Type B pancreatic cell (in vitro differentiated cells): ENCODE results near the gene RNF44. TPM values are rescaled to one million over a fixed set of nuclear protein-coding genes. Genes with fewer than 3 reads are reported as not detected.

ENCODE experiments used
- DNase-seq: peaks from one replicate; pipeline ENCODE4 v3.0.0; 2021; ENCODE audit warnings: mixed read lengths; ENCODE audit not compliant: unreplicated experiment; ENCODE audit errors: extremely low spot score
- H3K27ac Mint-ChIP-seq: 2 replicates; pipeline ENCODE4 v1.8.0; 2021; ENCODE audit warnings: mild to moderate bottlenecking, mixed read lengths
- H3K27me3 Mint-ChIP-seq: 2 replicates; pipeline ENCODE4 v1.8.0; 2021; ENCODE audit warnings: mixed read lengths
- H3K36me3 Mint-ChIP-seq: 2 replicates; pipeline ENCODE4 v1.8.0; 2021; ENCODE audit warnings: mixed read lengths
- H3K4me1 Mint-ChIP-seq: one replicate; pipeline ENCODE4 v1.8.0; 2021; ENCODE audit warnings: mixed read lengths; ENCODE audit not compliant: unreplicated experiment
- H3K4me3 Mint-ChIP-seq: 2 replicates; pipeline ENCODE4 v1.8.0; 2021; ENCODE audit warnings: mild to moderate bottlenecking, mixed read lengths
- H3K9me3 Mint-ChIP-seq: 2 replicates; pipeline ENCODE4 v1.8.0; 2021; ENCODE audit warnings: mixed read lengths
- total RNA-seq: library from RNA; stranded (reverse); gene quantifications from 2 replicates; pipeline ENCODE4 v1.2.1, GENCODE V29; 2021; ENCODE audit warnings: low replicate concordance
- TF ChIP-seq, protein P1 (sequence below): fragments of 200-600 bp; sonication (generic); conservative IDR thresholded peaks from 2 replicates; pipeline ENCODE4 v1.5.0; 2021; ENCODE audit warnings: antibody characterized with exemption, mild to moderate bottlenecking

Gene RNF44
- total RNA-seq, 1 donor from 2014 or later, result 103 TPM

DNA sequence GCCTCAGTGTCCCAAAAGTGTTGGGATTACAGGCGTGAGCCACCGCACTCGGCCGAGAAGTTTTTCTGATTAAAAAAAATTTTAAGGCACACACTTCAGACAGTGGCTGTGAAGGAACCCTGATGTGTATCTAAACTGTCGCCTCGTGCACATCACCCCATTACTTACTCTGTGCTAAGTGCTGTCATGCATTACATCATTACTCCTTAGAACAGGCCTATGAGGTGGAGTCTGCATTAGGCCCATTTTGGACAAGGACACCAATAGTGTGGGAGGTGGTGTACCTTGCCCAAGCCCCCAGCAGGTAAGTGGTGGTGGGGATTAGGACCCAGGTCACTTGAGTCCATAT is 8.2 kb upstream of the RNF44 start:
- Mint-ChIP-seq H3K27me3 (no peaks in the 10 kb centered on the region), H3K4me3 (peak overlapping the region; percentile 94), H3K27ac (peak overlapping the region; percentile 93), H3K4me1 (peaks cover 29% of the 10 kb centered on the region), H3K9me3 (no peaks in the 10 kb centered on the region), H3K36me3 (no peaks in the 10 kb centered on the region)
- DNase-seq, result no peak
- TF ChIP-seq, protein P1, sequence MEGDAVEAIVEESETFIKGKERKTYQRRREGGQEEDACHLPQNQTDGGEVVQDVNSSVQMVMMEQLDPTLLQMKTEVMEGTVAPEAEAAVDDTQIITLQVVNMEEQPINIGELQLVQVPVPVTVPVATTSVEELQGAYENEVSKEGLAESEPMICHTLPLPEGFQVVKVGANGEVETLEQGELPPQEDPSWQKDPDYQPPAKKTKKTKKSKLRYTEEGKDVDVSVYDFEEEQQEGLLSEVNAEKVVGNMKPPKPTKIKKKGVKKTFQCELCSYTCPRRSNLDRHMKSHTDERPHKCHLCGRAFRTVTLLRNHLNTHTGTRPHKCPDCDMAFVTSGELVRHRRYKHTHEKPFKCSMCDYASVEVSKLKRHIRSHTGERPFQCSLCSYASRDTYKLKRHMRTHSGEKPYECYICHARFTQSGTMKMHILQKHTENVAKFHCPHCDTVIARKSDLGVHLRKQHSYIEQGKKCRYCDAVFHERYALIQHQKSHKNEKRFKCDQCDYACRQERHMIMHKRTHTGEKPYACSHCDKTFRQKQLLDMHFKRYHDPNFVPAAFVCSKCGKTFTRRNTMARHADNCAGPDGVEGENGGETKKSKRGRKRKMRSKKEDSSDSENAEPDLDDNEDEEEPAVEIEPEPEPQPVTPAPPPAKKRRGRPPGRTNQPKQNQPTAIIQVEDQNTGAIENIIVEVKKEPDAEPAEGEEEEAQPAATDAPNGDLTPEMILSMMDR, result no peak

GRCh38 chr5:176543428-176544182 is 6.4 kb upstream of the RNF44 start:
- TF ChIP-seq, protein P1, result no peak
- no peaks in the 10 kb centered on the region for H3K27me3 Mint-ChIP-seq
- no peak for DNase-seq
- H3K36me3 Mint-ChIP-seq, result no peaks in the 10 kb centered on the region
- H3K27ac Mint-ChIP-seq, result peak overlapping the region; percentile 93
- peak overlapping the region; percentile 94 for H3K4me3 Mint-ChIP-seq
- no peaks in the 10 kb centered on the region for H3K9me3 Mint-ChIP-seq
- peaks cover 38% of the 10 kb centered on the region for H3K4me1 Mint-ChIP-seq

DNA sequence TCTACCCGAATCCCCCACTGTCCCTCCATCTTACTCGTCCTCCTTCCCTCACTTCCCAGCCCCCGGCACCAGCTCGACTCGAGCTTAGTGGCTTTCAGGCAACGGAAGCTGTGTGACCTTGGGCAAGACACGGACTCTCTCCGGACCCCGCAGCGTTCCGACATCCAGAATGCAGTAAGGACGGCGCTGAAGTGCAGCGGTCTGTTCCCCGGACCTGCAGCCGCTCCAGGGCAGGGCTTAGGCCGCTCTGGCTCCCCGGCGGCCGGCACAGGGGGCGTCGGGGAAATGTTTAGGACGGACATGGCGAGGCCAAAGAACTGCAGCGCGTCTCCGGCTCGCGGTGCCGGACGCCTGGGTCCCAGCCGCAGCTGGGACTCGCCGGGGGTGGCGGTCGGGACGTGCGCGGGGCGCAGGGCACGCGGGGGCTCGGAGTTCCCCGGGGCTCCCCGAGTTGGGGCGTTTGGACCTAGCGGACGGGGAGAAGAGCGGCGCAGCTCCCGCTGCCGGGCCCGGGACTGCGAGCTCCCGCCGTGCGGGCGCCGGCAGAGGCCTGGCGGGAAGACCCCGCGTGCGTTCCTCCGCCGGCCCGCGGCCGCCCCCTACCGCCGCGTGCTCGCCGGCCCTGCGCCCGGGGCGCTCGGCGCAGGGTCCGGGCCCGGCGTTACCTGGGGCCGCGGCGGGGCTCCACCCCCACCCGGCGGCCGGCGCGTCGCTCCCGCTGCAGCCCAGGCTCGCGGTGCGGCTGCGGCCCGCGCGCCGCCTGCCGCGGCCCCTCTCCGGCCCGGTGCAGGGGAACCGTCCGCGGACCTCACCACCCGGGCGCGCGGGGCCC is 5.6 kb upstream of the RNF44 start:
- Mint-ChIP-seq H3K4me3 (peak overlapping the region; percentile 86), H3K27ac (peak overlapping the region; percentile 84), H3K4me1 (peaks cover 45% of the 10 kb centered on the region), H3K27me3 (no peaks in the 10 kb centered on the region), H3K36me3 (no peaks in the 10 kb centered on the region), H3K9me3 (no peaks in the 10 kb centered on the region)
- TF ChIP-seq, protein P1, result peak; percentile 31
- no peak for DNase-seq

DNA sequence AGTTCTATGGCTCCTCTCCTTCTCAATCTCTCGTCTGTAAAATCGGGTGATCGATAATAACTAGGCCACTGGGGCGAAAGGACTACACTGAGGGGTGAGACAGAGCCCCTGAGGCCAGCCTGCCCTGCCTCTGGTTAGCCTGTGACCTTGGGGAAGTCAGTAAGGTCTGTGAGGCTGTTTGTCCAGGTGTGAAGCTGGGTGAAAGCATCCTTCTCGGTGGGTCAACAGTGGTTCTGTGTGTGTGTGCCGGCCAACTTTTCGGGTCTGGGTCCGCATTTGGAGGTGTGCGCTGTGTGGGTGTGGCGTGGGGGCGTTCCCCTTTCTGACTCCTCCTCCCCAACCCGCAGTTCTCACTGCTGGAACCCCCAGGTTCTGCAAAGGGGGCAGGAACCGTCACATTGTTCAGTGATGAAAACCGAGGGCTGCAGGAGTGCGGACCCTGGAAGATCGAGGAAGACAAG is 5.0 kb upstream of the RNF44 start:
- TF ChIP-seq, protein P1, result no peak
- no peaks in the 10 kb centered on the region for H3K9me3 Mint-ChIP-seq
- H3K27ac Mint-ChIP-seq, result peak overlapping the region; percentile 84
- H3K4me1 Mint-ChIP-seq, result peaks cover 45% of the 10 kb centered on the region
- DNase-seq, result no peak
- no peaks in the 10 kb centered on the region for H3K27me3 Mint-ChIP-seq
- no peaks in the 10 kb centered on the region for H3K36me3 Mint-ChIP-seq
- H3K4me3 Mint-ChIP-seq, result peak overlapping the region; percentile 86

GRCh38 chr5:176541338-176542134 is 4.3 kb upstream of the RNF44 start:
- peaks cover 45% of the 10 kb centered on the region for H3K4me1 Mint-ChIP-seq
- peak overlapping the region; percentile 84 for H3K27ac Mint-ChIP-seq
- no peaks in the 10 kb centered on the region for H3K9me3 Mint-ChIP-seq
- no peaks in the 10 kb centered on the region for H3K36me3 Mint-ChIP-seq
- TF ChIP-seq, protein P1, result no peak
- H3K4me3 Mint-ChIP-seq, result peak overlapping the region; percentile 86
- no peak for DNase-seq
- no peaks in the 10 kb centered on the region for H3K27me3 Mint-ChIP-seq
